Spleen (tissue), 7 donors: ENCODE data around the gene ZNF831.

Source experiments
- CTCF ChIP-seq, 11 experiments: fragments of 200-600 bp in 7 of 11; fragments of 450-650 bp in 4 of 11; sonication (generic) in 4 of 11; IDR thresholded peaks in 8 of 11; conservative IDR thresholded peaks in 3 of 11; 1 replicate in 7 of 11; 2 replicates in 4 of 11; pipeline versions ENCODE4 v1.4.0 to v1.8.0; 2016 to 2021; ENCODE audit warnings: antibody characterized with exemption in 11 of 11, inconsistent platforms in 4 of 11, mild to moderate bottlenecking in 1 of 11
- POLR2A ChIP-seq, 3 donors: fragments of 450-650 bp; IDR thresholded peaks; one replicate each; pipeline ENCODE4 v1.5.1; 2017; ENCODE audit warnings: antibody characterized with exemption in 3 of 3, mild to moderate bottlenecking in 1 of 3
- donor health status: DM: no; HTN: no; CAD: no; lungs with moderate emphysema.
- donor health status: DM: no; HTN: no; CAD: no.
- donor health status: DM: no; HTN: no; CAD: no.

GRCh38 chr20:59190466-59190865, 26.8 kb downstream of the ZNF831 start:
- TF ChIP-seq CTCF (IDR thresholded peaks at IDR 0.05 in 8 of 11, conservative IDR thresholded peaks at IDR 0.05 in 3 of 11) (no peak), POLR2A (IDR thresholded peaks at IDR 0.05) (no peak)
